Activated CD4-positive, CD25-positive, alpha-beta regulatory T cell treated with anti-CD3 and anti-CD28 coated beads, Interleukin-2, amount 50 U/mL, for 24 hours (primary cell): ENCODE data around the gene CCDC134.
"Not testable (repeated sequence)": the region's sequence is repeated elsewhere in the genome, so short reads cannot be mapped to it uniquely, and the experiment has no call there.

Experiments
- ATAC-seq, 2 donors: fragments of 150-1000 bp; cut with Tn5 transposase; one replicate each; pipeline ENCODE4 v1.10.0; 2021; ENCODE audit warnings: mild to moderate bottlenecking in 1 of 2, moderate library complexity in 1 of 2

Gene CCDC134

GRCh38 chr22:41844513-41844912 is 44.0 kb downstream of the CCDC134 start:
- ATAC-seq: no peak

GRCh38 chr22:41845380-41846267 is 45.1 kb downstream of the CCDC134 start:
- ATAC-seq: no peak

- no peak for ATAC-seq
These were observed 45.9 kb downstream of the CCDC134 start for GRCh38 chr22:41846268-41846987.

- ATAC-seq: no peak
These were observed 46.8 kb downstream of the CCDC134 start for GRCh38 chr22:41847300-41847699.

GRCh38 chr22:41848468-41848867 is 48.0 kb downstream of the CCDC134 start:
- no peak for ATAC-seq

- no peak for ATAC-seq
These were observed 56.0 kb downstream of the CCDC134 start for GRCh38 chr22:41856469-41856868.

- ATAC-seq: peak; percentile 66 to 68
These were observed 56.8 kb downstream of the CCDC134 start for GRCh38 chr22:41857155-41857859.

GRCh38 chr22:41857860-41858199 is 57.4 kb downstream of the CCDC134 start:
- no peak for ATAC-seq

GRCh38 chr22:41862160-41862529 is 61.7 kb downstream of the CCDC134 start:
- peak; percentile 51 to 57 for ATAC-seq

- ATAC-seq: peak; percentile 76 to 79
These were observed 62.2 kb downstream of the CCDC134 start for GRCh38 chr22:41862530-41863266.

- ATAC-seq: no peak
These were observed 63.0 kb downstream of the CCDC134 start for GRCh38 chr22:41863472-41863871.

GRCh38 chr22:41868556-41868955 is 68.1 kb downstream of the CCDC134 start:
- ATAC-seq: no peak

- not testable (repeated sequence) for ATAC-seq
These were observed 69.6 kb downstream of the CCDC134 start for GRCh38 chr22:41870081-41870480.

- no peak for ATAC-seq
These were observed 70.3 kb downstream of the CCDC134 start for GRCh38 chr22:41870786-41871185.

- ATAC-seq: peak; percentile 73 to 96
These were observed 72.9 kb downstream of the CCDC134 start for GRCh38 chr22:41873391-41873790.

- no peak for ATAC-seq
These were observed 73.6 kb downstream of the CCDC134 start for GRCh38 chr22:41874090-41874489.

GRCh38 chr22:41875531-41876270 is 75.2 kb downstream of the CCDC134 start:
- no peak for ATAC-seq
